GM19372 (cell line): ENCODE data around the gene PROK1.

Source experiments
- ATAC-seq: cut with Tn5 transposase; IDR thresholded peaks from one replicate; pipeline ENCODE4 v1.9.1; 2021; ENCODE audit warnings: mild to moderate bottlenecking, low read depth, moderate library complexity; ENCODE audit not compliant: unreplicated experiment

PROK1 gene

DNA sequence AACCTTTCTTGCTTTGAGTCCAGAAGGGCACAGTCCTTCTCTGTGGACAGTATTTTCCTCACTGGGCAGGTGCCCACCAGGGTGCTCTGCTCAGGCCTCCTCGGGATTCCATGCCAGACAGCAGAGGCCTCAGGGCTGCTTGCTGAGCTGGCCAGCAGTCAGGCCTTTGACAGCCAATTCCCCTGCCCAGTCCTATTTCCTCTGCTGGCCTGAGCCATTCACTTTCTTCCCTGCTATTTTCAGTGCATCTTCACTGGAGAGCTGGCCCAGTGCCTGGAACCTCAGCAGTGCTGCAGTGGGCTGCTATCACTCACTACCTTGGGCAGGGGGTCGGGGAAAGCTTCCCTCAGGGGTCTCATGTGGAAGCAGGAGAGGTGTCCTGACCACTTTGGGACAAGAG is 34.8 kb downstream of the PROK1 start:
- ATAC-seq, result no peak

DNA sequence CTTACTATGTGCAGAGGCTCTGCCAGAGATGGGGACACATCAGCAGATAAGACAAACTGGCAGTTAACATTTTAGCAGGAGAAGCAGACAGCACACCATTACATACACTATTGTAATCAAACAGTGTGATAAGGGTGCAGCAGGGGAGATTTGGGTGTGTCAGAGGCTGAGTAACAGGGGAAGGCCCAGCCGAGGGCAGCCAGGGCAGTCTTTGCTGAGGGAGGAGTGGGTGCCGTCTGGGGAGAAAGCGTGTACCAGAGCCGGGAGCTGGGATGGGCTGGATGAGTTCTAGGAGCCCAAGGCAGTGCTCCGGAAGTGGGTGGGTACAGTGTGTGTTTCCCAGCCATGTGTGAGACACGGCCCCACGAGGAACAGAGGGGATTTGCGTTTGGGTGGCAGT is 36.8 kb downstream of the PROK1 start:
- ATAC-seq, result no peak

DNA sequence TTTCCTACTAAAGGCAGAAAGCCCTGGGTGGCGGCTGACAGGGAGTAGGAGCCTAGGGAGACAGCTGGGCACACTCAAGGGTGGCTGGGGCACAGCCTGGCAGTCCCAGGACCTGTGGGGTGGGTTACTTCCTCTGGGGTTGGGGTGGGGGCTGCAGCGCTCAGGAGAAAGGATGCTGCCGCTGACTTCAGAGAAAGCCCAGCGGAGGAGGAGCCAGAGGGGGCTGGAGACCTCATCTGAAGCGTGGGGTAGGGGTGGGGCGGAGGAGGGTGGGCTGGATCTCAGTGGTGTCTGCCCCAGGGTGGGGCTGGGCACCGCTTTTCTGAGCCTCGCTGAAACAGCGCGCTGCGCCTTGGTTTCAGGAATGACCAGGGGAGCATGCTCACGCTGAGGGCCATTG is 37.2 kb downstream of the PROK1 start:
- no peak for ATAC-seq

DNA sequence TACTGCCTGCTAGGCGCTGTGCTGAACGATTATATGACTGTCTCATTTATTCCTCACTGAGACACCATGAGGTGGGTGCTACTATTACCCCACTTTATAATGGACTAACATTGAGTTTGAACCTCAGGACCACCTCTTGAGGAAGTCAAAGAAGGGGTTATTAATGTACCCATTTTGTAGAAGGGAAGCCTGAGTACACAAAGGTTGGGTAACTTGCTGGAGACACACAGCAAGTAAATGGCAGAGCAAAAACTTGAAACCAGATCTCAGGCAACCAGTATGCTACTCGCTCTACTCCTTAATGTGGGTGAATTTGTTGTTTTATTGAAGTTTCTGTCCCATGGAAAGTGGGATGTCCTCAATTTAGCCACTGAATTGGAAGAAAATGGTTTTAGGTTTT is 37.9 kb downstream of the PROK1 start:
- ATAC-seq, result no peak

DNA sequence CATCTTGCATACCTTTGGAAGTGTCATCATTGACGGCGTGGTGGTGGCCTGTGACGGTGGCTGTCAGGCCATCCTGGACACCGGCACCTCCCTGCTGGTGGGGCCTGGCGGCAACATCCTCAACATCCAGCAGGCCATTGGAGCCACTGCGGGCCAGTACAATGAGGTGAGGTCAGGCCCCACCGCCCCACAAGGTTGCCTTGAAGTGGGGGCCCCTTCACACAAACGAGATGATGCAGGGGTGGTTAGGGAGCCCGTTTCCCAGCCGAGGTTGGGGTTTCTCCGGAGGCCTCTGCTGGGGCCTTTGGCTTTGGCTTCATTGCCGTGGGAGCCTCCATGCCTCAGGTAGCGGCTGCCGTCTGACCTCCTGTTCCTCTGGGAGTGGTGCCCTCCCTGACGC is 38.5 kb downstream of the PROK1 start:
- no peak for ATAC-seq

GRCh38 chr1:110489973-110490542 is 39.1 kb downstream of the PROK1 start:
- no peak for ATAC-seq

DNA sequence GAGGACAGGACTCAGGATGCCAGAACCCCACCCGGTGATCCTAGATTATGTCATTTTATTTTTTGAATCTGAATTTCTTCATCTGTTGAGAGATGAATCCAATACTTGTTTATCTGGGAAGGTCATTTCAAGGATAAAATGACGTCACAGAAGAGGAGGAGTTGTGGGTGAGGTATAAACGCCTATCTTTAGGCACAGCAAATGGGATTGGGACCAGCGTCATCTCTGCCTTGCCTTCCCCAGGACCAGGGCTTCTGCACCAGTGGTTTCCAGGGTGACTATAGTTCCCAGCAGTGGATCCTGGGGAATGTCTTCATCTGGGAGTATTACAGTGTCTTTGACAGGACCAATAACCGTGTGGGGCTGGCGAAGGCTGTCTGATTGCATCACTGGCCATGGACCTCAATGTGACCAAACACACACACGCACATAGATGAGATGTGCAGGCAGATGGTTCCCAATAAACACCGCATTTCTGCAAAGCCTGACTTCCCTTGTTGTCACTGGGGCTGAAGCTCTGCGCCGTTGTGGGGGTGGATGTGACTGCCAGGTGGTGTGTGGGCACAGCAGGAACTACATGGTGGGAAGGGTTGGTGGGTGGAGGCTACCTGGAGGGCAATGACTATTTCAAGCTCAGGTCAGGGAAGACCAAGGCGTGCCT is 40.0 kb downstream of the PROK1 start:
- no peak for ATAC-seq

DNA sequence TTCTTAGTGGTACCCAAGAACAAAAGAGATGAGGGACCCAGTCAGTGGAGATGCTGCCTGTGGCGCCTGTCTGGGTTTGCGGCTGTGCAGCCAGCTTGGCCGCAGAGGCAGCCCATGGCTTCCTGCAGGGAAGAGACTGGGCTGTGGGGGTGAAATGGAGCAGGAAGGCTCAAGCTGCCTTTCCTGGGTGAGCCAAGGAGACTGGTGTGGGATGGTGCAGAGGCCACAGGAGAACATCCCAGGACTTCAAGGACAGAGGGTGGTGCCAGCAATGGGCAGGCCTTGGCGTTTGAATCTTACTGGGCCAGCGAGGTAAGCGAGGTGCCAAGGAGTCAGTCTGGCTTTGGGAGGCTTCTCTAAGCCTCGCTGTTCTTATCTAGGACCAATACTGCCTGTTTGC is 41.6 kb downstream of the PROK1 start:
- no peak for ATAC-seq

GRCh38 chr1:110493059-110493699 is 42.2 kb downstream of the PROK1 start:
- no peak for ATAC-seq

- ATAC-seq, result no peak
Measured at GRCh38 chr1:110494036-110494435, 43.1 kb downstream of the PROK1 start.

GRCh38 chr1:110494522-110495406 is 43.8 kb downstream of the PROK1 start:
- no peak for ATAC-seq

- ATAC-seq, result no peak
Measured at GRCh38 chr1:110495926-110496600, 45.1 kb downstream of the PROK1 start.

DNA sequence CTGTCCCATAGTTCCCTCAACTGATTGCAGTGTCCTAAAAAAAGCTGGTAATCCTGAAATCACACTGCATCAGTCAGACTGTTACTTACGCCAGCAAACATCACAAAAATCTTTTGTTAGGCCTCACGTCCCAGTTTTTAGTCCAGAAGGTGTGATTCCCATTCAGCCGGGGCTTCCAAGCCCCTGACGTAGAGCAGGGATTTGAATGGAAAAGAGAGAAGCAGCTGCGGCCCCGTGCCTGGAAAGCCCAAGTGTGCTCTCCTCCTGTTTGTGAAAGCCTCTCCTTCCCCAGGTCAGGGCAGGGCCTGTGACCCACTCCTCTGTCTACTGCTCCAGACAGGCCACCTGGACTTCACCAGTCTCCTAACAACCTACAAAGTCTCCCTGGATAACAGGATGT is 47.3 kb downstream of the PROK1 start:
- ATAC-seq, result no peak

DNA sequence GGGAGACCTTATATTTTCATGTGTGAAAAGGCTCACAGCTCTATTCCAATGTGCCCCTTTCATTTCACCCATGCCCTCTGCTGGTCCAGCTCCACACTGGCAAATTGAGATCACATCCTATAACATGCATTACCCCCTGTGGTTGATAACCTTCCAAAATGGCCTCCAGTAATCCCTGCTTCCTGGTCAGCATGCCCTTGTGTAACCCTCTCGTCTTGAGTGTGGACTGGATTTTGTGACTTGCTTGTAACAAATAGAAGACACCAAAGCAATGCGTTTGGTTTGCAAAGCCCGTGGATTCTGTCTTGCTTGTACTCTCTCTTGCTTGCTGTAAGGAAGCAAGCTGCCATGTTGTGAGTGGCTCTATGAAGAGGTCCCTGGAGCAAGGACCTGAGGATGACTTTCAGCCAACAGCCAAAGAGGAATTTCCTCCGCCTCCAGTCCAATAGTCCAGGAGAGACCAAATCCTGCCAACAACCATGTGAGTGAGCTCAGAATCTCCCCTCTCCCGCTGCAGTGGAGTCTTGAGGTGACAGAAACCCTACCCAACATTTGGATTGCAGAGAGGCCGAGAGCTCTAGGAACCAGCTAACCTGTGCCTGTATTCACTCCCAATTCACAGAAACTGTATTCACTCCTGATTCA is 50.7 kb downstream of the PROK1 start:
- ATAC-seq, result no peak

DNA sequence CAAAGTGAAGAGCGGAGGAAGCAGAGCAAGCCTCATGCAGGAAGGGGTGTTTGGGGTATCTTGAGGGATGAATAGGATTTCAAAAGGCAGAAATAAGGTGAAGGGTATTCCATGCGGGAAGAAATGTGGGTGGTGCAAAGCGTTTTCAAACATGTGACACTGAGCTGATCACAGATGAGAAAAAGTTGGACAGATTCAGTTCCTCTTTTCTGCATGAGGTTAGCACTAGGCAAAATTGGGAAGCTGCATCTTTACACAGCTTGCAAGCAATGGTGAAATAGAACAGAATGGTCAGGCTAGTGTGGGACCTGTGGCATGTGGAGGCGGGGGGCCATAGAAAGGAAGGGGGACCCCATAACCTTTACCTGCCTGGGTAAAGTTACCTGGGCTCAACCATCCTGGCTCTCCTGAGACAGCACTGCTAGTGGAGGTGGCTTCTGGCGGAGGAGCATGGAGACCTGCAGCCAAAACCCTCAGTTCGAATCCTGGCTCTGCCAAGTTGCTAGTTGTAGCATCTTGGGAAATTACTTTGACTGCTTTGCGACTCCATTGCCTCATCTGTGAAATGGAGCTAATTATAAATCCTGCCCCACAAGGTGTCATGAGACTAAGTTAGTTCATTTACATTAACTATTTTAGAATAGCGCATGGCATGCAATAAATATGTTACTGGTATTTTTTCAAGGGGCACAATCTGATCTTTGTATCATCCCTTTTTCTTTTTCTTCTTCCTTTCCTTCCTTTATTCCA is 51.6 kb downstream of the PROK1 start:
- no peak for ATAC-seq

- no peak for ATAC-seq
Measured at GRCh38 chr1:110503471-110503870, 52.5 kb downstream of the PROK1 start.

DNA sequence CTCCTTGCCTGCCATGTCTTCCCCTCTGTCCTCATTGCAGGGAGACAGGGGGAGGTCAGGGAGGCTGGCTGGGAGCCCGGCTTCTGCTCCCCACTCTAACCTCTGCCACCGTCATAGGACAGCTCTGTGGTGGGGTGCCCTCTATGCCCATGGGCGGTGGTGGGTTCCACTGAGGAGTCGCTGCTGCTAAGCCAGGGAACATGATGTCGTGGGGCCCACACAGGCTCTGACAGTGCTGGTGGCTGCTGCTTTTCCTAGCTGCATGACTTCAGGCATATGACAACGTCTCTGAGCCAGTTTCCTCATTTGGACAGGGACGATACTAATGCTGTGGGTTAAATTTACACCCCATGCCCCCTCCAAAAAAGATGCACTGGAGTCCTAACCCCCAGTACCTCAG is 53.3 kb downstream of the PROK1 start:
- ATAC-seq, result no peak

- ATAC-seq, result no peak
Measured at GRCh38 chr1:110505596-110505995, 54.6 kb downstream of the PROK1 start.

DNA sequence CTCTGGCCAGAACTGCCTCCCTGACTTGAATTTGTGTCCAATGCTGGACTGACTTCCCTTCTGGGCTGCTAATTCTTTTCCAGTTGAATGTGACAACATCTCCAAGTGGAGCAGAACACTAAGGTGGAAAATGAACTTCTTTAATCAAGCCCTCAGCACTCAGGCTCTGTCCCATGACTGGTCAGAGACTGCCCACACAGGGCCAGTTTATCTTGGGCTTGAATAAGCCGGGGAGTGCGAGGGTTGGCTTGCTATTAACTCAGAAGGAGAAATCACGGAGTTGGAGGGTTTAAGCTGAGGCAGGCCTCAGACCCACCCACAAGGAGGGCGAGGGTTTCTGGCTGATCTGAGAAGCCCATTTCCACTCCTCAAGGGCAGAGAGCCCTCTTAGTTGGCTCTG is 55.6 kb downstream of the PROK1 start:
- no peak for ATAC-seq
